A549 (cell line): ENCODE measurements around the gene ANKHD1. TPM values are rescaled to one million over a fixed set of nuclear protein-coding genes. Genes with fewer than 3 reads are reported as not detected.
A peak's percentile ranks its signal among the peaks of the same experiment; 100 is the strongest.
"Not testable (repeated sequence)": the region's sequence is repeated elsewhere in the genome, so short reads cannot be mapped to it uniquely, and the experiment has no call there.

ENCODE experiments used
- ATAC-seq, 2 experiments: fragments of 200-7000 bp in 1 of 2; fragments of >200 bp in 1 of 2; cut with Nextera tagmentation in 1 of 2; cut with Tn5 transposase in 1 of 2; 3 replicates each; pipeline versions ENCODE4 v1.8.0 to v1.9.1; 2018 to 2020; ENCODE audit warnings: mild to moderate bottlenecking in 1 of 2, moderate library complexity in 1 of 2
- CTCF ChIA-PET: fragments of 300-600 bp; sonication (Branson Sonifier 250); formaldehyde crosslinking; extraction: SDS; loops from one replicate; lab custom pipeline; 2021; ENCODE audit warnings: antibody characterized with exemption, inconsistent platforms; lab: Yijun Ruan, JAX
- POLR2A ChIA-PET: fragments of 350-600 bp; formaldehyde crosslinking; extraction: SDS; loops from one replicate; lab custom pipeline; 2021; ENCODE audit warnings: antibody characterized with exemption, inconsistent platforms; lab: Yijun Ruan, JAX
- DNase-seq, 2 experiments: peaks; one replicate each; pipeline versions ENCODE4 v3.0.0 to v3.0.0-alpha.2; 2011 to 2016; ENCODE audit warnings: low read depth in 1 of 2, low spot score in 1 of 2
- FAIRE-seq: peaks from 2 replicates; lab custom pipeline; 2011; peaks lifted over from hg19 to GRCh38; lab: Jason Lieb, UNC
- H3K27ac ChIP-seq, 2 experiments: fragments of >200 bp; sonication (Bioruptor Twin); formaldehyde crosslinking; 3 replicates each; pipeline ENCODE4 v1.5.1; 2016 to 2017
- H3K4me1 ChIP-seq: fragments of >200 bp; sonication (Bioruptor Twin); formaldehyde crosslinking; 3 replicates; pipeline ENCODE4 v1.6.1; 2016
- H3K4me2 ChIP-seq: fragments of >200 bp; sonication (Bioruptor Twin); formaldehyde crosslinking; 3 replicates; pipeline ENCODE4 v1.6.1; 2016
- H3K4me3 ChIP-seq: fragments of >200 bp; sonication (Bioruptor Twin); formaldehyde crosslinking; 3 replicates; pipeline ENCODE4 v1.5.1; 2016
- H3K9me3 ChIP-seq: fragments of >200 bp; sonication (Bioruptor Twin); formaldehyde crosslinking; 3 replicates; pipeline ENCODE4 v1.6.1; 2016
- BCL3 ChIP-seq: fragments of >200 bp; sonication (Bioruptor Twin); formaldehyde crosslinking; IDR thresholded peaks from 3 replicates; pipeline ENCODE4 v1.6.1; 2016
- CBX2 ChIP-seq: fragments of 200-600 bp; sonication (generic); IDR thresholded peaks from 2 replicates; pipeline ENCODE4 v1.6.1; 2016; ENCODE audit warnings: low read depth, mild to moderate bottlenecking, borderline replicate concordance
- CEBPB ChIP-seq, 2 experiments: fragments of >200 bp in 1 of 2; sonication (Bioruptor Twin) in 1 of 2; formaldehyde crosslinking in 1 of 2; IDR thresholded peaks; 2 replicates each; pipeline ENCODE4 v1.6.1; 2012 to 2016
- CHD4 ChIP-seq: fragments of 200-600 bp; sonication (generic); IDR thresholded peaks from 2 replicates; pipeline ENCODE4 v1.6.1; 2016; ENCODE audit warnings: antibody characterized with exemption, mild to moderate bottlenecking, borderline replicate concordance
- EHMT2 ChIP-seq: fragments of 200-600 bp; sonication (generic); IDR thresholded peaks from 2 replicates; pipeline ENCODE4 v1.6.1; 2016; ENCODE audit warnings: antibody characterized with exemption, low read depth, mild to moderate bottlenecking, moderate library complexity
- GATA3 ChIP-seq: IDR thresholded peaks from 2 replicates; pipeline ENCODE4 v1.6.1; 2012; ENCODE audit warnings: borderline replicate concordance
- HOXB13 ChIP-seq: fragments of 250-450 bp; sonication (Bioruptor Pico); IDR thresholded peaks from 2 replicates; pipeline ENCODE4 v1.5.0; 2020; ENCODE audit warnings: low read depth, mild to moderate bottlenecking, moderate library complexity
- KDM1A ChIP-seq: fragments of 200-600 bp; sonication (generic); IDR thresholded peaks from 2 replicates; pipeline ENCODE4 v1.6.1; 2016; ENCODE audit warnings: low read depth, mild to moderate bottlenecking
- KDM5A ChIP-seq: fragments of 200-600 bp; sonication (generic); IDR thresholded peaks from 2 replicates; pipeline ENCODE4 v1.6.1; 2016; ENCODE audit warnings: antibody characterized with exemption, mild to moderate bottlenecking
- MAFK ChIP-seq: fragments of 450-650 bp; IDR thresholded peaks from 2 replicates; pipeline ENCODE4 v1.6.1; 2014; ENCODE audit not compliant: partially characterized antibody
- MAX ChIP-seq: IDR thresholded peaks from 2 replicates; pipeline ENCODE4 v1.6.1; 2012
- MYC ChIP-seq: IDR thresholded peaks from 2 replicates; pipeline ENCODE4 v1.6.1; 2012; ENCODE audit warnings: mild to moderate bottlenecking, inconsistent platforms, low read length, improper control_type of control experiment, borderline replicate concordance
- NFE2L2 ChIP-seq: fragments of 150-350 bp; conservative IDR thresholded peaks from 2 replicates; pipeline ENCODE4 v1.6.1; 2014; ENCODE audit warnings: low read length
- NR3C1 ChIP-seq: fragments of >200 bp; sonication (Bioruptor Twin); formaldehyde crosslinking; IDR thresholded peaks from 3 replicates; pipeline ENCODE4 v1.6.1; 2017
- PBX3 ChIP-seq: IDR thresholded peaks from 2 replicates; pipeline ENCODE4 v1.6.1; 2012
- RAD21 ChIP-seq, 2 experiments: fragments of >200 bp in 1 of 2; sonication (Bioruptor Twin) in 1 of 2; formaldehyde crosslinking in 1 of 2; IDR thresholded peaks in 1 of 2; conservative IDR thresholded peaks in 1 of 2; 2 replicates in 1 of 2; 3 replicates in 1 of 2; pipeline ENCODE4 v1.6.1; 2012 to 2018; ENCODE audit warnings: inconsistent platforms in 1 of 2
- RARB ChIP-seq: fragments of 250-450 bp; sonication (Bioruptor Pico); IDR thresholded peaks from 2 replicates; pipeline ENCODE4 v1.8.0; 2021; ENCODE audit warnings: mild to moderate bottlenecking, moderate library complexity
- RCOR1 ChIP-seq: fragments of 150-350 bp; IDR thresholded peaks from 2 replicates; pipeline ENCODE4 v1.6.1; 2014; ENCODE audit warnings: antibody characterized with exemption, low read length, low read depth
- RNF2 ChIP-seq: fragments of 200-600 bp; sonication (generic); IDR thresholded peaks from 2 replicates; pipeline ENCODE4 v1.6.1; 2016; ENCODE audit warnings: low read depth, mild to moderate bottlenecking, antibody characterized with exemption, moderate library complexity, borderline replicate concordance
- SMC3 ChIP-seq: fragments of >200 bp; sonication (Bioruptor Twin); formaldehyde crosslinking; IDR thresholded peaks from 3 replicates; pipeline ENCODE4 v1.6.1; 2018; ENCODE audit warnings: inconsistent platforms
- TFCP2L1 ChIP-seq: fragments of 250-450 bp; sonication (Bioruptor Pico); IDR thresholded peaks from 2 replicates; pipeline ENCODE4 v1.5.0; 2021; ENCODE audit warnings: mild to moderate bottlenecking
- USF2 ChIP-seq: fragments of 450-650 bp; IDR thresholded peaks from 2 replicates; pipeline ENCODE4 v1.6.1; 2014; ENCODE audit warnings: antibody characterized with exemption
- ZFP36 ChIP-seq: fragments of 450-650 bp; IDR thresholded peaks from 2 replicates; pipeline ENCODE4 v1.6.1; 2014; ENCODE audit warnings: borderline replicate concordance; ENCODE audit not compliant: partially characterized antibody
- ZSCAN20 ChIP-seq: fragments of 250-450 bp; sonication (Bioruptor Pico); IDR thresholded peaks from 2 replicates; pipeline ENCODE4 v1.8.0; 2022; ENCODE audit warnings: mild to moderate bottlenecking, moderate library complexity
- WGBS: methylation state at CpG from one replicate; pipeline ENCODE4 v1.1.6; 2017; ENCODE audit errors: missing lambda C conversion rate; 5-methylcytosine and 5-hydroxymethylcytosine counted together
- polyA plus RNA-seq, 4 experiments: library from polyadenylated mRNA; depleted of rRNA in 3 of 4; stranded (reverse); fragments of >200 nt; fragmentation: RNase III in 1 of 4; extraction: RNeasy Plus Mini Kit Qiagen cat#74134 plus additional on column Dnase treatment in 1 of 4; gene quantifications; 2 replicates in 3 of 4; 3 replicates in 1 of 4; pipeline ENCODE4 v1.2.3, GENCODE V29; 2011 to 2017

Gene ANKHD1
- polyA plus RNA-seq, 2 of the 4 experiments (the other 2 are of a cell fraction): 46.9 to 94.1 TPM

- ATAC-seq (no peak), DNase-seq (no peak), FAIRE-seq (no peak)
- H3K27ac ChIP-seq: no peak overlapping the region
- H3K4me1 ChIP-seq: no peaks in the 10 kb centered on the region
- no peak overlapping the region for H3K4me3 ChIP-seq
- ChIA-PET POLR2A (no interaction called here), CTCF (interaction anchor here (0.8 to 1.5 kb wide), 2 partner anchors 65 to 120 kb away, joined by 3 to 4 read pairs; no protein-coding TSS in a partner anchor)
- TF ChIP-seq NR3C1 (no peak), MAFK (peak; percentile 82)
- WGBS: 92% methylated on average over 1 of the region's 1 CpG
- H3K4me2 ChIP-seq: no peak overlapping the region
- no peaks in the 10 kb centered on the region for H3K9me3 ChIP-seq
Measured at GRCh38 chr5:140483055-140483454, 81.4 kb downstream of the ANKHD1 start.

- CTCF ChIA-PET, H3K4me1 ChIP-seq, H3K9me3 ChIP-seq, H3K4me2 ChIP-seq, H3K27ac ChIP-seq, H3K4me3 ChIP-seq, FAIRE-seq, ATAC-seq, POLR2A ChIA-PET, DNase-seq: not testable (repeated sequence)
- 72% methylated on average over 4 of the region's 4 CpGs for WGBS
Measured at GRCh38 chr5:140488141-140488540, 86.5 kb downstream of the ANKHD1 start.

GRCh38 chr5:140488914-140489313, 87.3 kb downstream of the ANKHD1 start:
- no peaks in the 10 kb centered on the region for H3K9me3 ChIP-seq
- ChIA-PET CTCF (no interaction called here), POLR2A (no interaction called here)
- ATAC-seq: no peak
- H3K27ac ChIP-seq: no peak overlapping the region; a peak in 1 of 6 replicates
- DNase-seq: no peak
- H3K4me2 ChIP-seq: no peak overlapping the region
- FAIRE-seq: no peak
- 89% methylated on average over 6 of the region's 6 CpGs for WGBS
- no peaks in the 10 kb centered on the region for H3K4me1 ChIP-seq
- no peak overlapping the region for H3K4me3 ChIP-seq
- TF ChIP-seq SMC3 (no peak), CHD4 (no peak), TFCP2L1 (CRISPR knock-in tag) (no peak), PBX3 (no peak), HOXB13 (CRISPR knock-in tag) (no peak), RCOR1 (no peak), GATA3 (no peak), USF2 (no peak), CBX2 (no peak), ZSCAN20 (CRISPR knock-in tag) (no peak), KDM5A (no peak), EHMT2 (no peak), RNF2 (no peak)

GRCh38 chr5:140497897-140498296, 96.3 kb downstream of the ANKHD1 start:
- no peak for FAIRE-seq
- ATAC-seq: peak; percentile 30 to 42; a peak in 2 of 6 replicates
- DNase-seq: peak in 1 of 2 experiments; percentile 27
- Histone ChIP-seq H3K9me3 (no peaks in the 10 kb centered on the region), H3K4me3 (no peak overlapping the region), H3K4me1 (peaks cover 11% of the 10 kb centered on the region; the same call in 2 of the 3 replicates)
- no peak for TF ChIP-seq MAFK
- TF ChIP-seq CEBPB (IDR thresholded peaks at IDR 0.05): 0 out of 4 replicates have a peak, but pooled peaks of 1 of the 2 experiments have one; percentile 21
- TF ChIP-seq, all 56 proteins: peak for 1
- H3K4me2 ChIP-seq: peak overlapping the region; percentile 40
- CTCF ChIA-PET: no interaction called here
- H3K27ac ChIP-seq: no peak overlapping the region
- POLR2A ChIA-PET: no interaction called here

- FAIRE-seq: peak; percentile 67
- no peaks in the 10 kb centered on the region for H3K9me3 ChIP-seq
- TF ChIP-seq RARB (CRISPR knock-in tag) (no peak), SMC3 (no peak), NFE2L2 (no peak), USF2 (no peak), KDM1A (no peak), MAX (no peak), RAD21 (conservative IDR thresholded peaks at IDR 0.05 in 1 of 2, IDR thresholded peaks at IDR 0.05 in 1 of 2) (no peak), EHMT2 (no peak), BCL3 (no peak), HOXB13 (CRISPR knock-in tag) (no peak), MYC (no peak), ZFP36 (no peak), ZSCAN20 (CRISPR knock-in tag) (no peak)
- no peak for ATAC-seq
- peaks cover 11% of the 10 kb centered on the region; the same call in 2 of the 3 replicates for H3K4me1 ChIP-seq
- no peak overlapping the region for H3K4me3 ChIP-seq
- no peak overlapping the region for H3K27ac ChIP-seq
- CTCF ChIA-PET: no interaction called here
- no peak for DNase-seq
- no peak overlapping the region for H3K4me2 ChIP-seq
- WGBS: 91% methylated on average over 1 of the region's 1 CpG
- POLR2A ChIA-PET: no interaction called here
Measured at GRCh38 chr5:140498591-140498990, 97.0 kb downstream of the ANKHD1 start.
